H9 (cell line): Measurements from ENCODE around the gene TBXA2R. TPM values are rescaled to one million over a fixed set of nuclear protein-coding genes. Genes with fewer than 3 reads are reported as not detected.

Experiments used
- DNase-seq: peaks from one replicate; pipeline ENCODE4 v3.0.0-alpha.2; 2017
- H2AFZ ChIP-seq: one replicate; pipeline ENCODE4 v1.6.1; 2013; ENCODE audit warnings: mild to moderate bottlenecking, low read length, control low read depth, moderate library complexity
- H2AK5ac ChIP-seq: 2 replicates; pipeline ENCODE4 v1.6.1; 2013; ENCODE audit warnings: low read length, control low read depth, mixed read lengths; ENCODE audit not compliant: insufficient read length
- H2BK120ac ChIP-seq: one replicate; pipeline ENCODE4 v1.6.1; 2013; ENCODE audit warnings: low read depth, mild to moderate bottlenecking, low read length, control low read depth, inconsistent platforms; ENCODE audit not compliant: poor library complexity, severe bottlenecking
- H2BK12ac ChIP-seq: 2 replicates; pipeline ENCODE4 v1.6.1; 2013; ENCODE audit warnings: low read length, control low read depth, mixed read lengths, low read depth; ENCODE audit not compliant: insufficient read length
- H2BK15ac ChIP-seq: 2 replicates; pipeline ENCODE4 v1.6.1; 2013; ENCODE audit warnings: low read depth, low read length, control low read depth
- H2BK20ac ChIP-seq: one replicate; pipeline ENCODE4 v1.6.1; 2013; ENCODE audit warnings: low read depth, mild to moderate bottlenecking, low read length, control low read depth, inconsistent platforms; ENCODE audit not compliant: poor library complexity, severe bottlenecking
- H2BK5ac ChIP-seq: 2 replicates; pipeline ENCODE4 v1.6.1; 2013; ENCODE audit warnings: low read length, control low read depth, mixed read lengths; ENCODE audit not compliant: insufficient read length
- H3K14ac ChIP-seq: 2 replicates; pipeline ENCODE4 v1.6.1; 2013; ENCODE audit warnings: low read length, control low read depth; ENCODE audit not compliant: insufficient read depth
- H3K18ac ChIP-seq: 2 replicates; pipeline ENCODE4 v1.6.1; 2013; ENCODE audit warnings: low read depth, mild to moderate bottlenecking, mixed read lengths, low read length, control low read depth; ENCODE audit not compliant: insufficient read length
- H3K23ac ChIP-seq: 2 replicates; pipeline ENCODE4 v1.6.1; 2013; ENCODE audit warnings: low read length, control low read depth, mixed read lengths, low read depth; ENCODE audit not compliant: insufficient read length
- H3K23me2 ChIP-seq: 2 replicates; pipeline ENCODE4 v1.6.1; 2013; ENCODE audit warnings: low read depth, mild to moderate bottlenecking, mixed read lengths, low read length, control low read depth; ENCODE audit not compliant: insufficient read length, poor library complexity, severe bottlenecking
- H3K27ac ChIP-seq: 2 replicates; pipeline ENCODE4 v1.5.1; 2013; ENCODE audit warnings: low read length, control low read depth, mixed read lengths, low read depth; ENCODE audit not compliant: insufficient read length
- H3K27me3 ChIP-seq: 2 replicates; pipeline ENCODE4 v1.6.1; 2013; ENCODE audit warnings: low read length, control low read depth, inconsistent platforms; ENCODE audit not compliant: insufficient read depth
- H3K4ac ChIP-seq: 2 replicates; pipeline ENCODE4 v1.6.1; 2013; ENCODE audit warnings: low read depth, mild to moderate bottlenecking, control low read depth, inconsistent platforms, low read length, moderate library complexity
- H3K4me1 ChIP-seq: 2 replicates; pipeline ENCODE4 v1.6.1; 2013; ENCODE audit warnings: low read length, control low read depth, inconsistent platforms; ENCODE audit not compliant: insufficient read depth
- H3K4me2 ChIP-seq: 2 replicates; pipeline ENCODE4 v1.6.1; 2013; ENCODE audit warnings: low read length, control low read depth, mixed read lengths; ENCODE audit not compliant: insufficient read length, insufficient read depth
- H3K56ac ChIP-seq: 2 replicates; pipeline ENCODE4 v1.6.1; 2013; ENCODE audit warnings: low read depth, mild to moderate bottlenecking, mixed read lengths, low read length, control low read depth; ENCODE audit not compliant: insufficient read length
- H3K79me1 ChIP-seq: 2 replicates; pipeline ENCODE4 v1.6.1; 2013; ENCODE audit warnings: low read depth, mild to moderate bottlenecking, moderate library complexity, low read length, control low read depth, inconsistent platforms; ENCODE audit not compliant: insufficient read depth, poor library complexity, severe bottlenecking
- H3K79me2 ChIP-seq: 2 replicates; pipeline ENCODE4 v1.6.1; 2013; ENCODE audit warnings: low read length, control low read depth, inconsistent platforms; ENCODE audit not compliant: insufficient read depth
- H3K9ac ChIP-seq: 2 replicates; pipeline ENCODE4 v1.6.1; 2013; ENCODE audit warnings: low read length, control low read depth, mixed read lengths; ENCODE audit not compliant: insufficient read length; ENCODE audit errors: extremely low read depth
- H3K9me3 ChIP-seq: one replicate; pipeline ENCODE4 v1.6.1; 2013; ENCODE audit warnings: low read depth, low read length, inconsistent platforms; ENCODE audit not compliant: control insufficient read depth
- H3T11ph ChIP-seq: one replicate; pipeline ENCODE4 v1.6.1; 2013; ENCODE audit warnings: mild to moderate bottlenecking, low read length, control low read depth, inconsistent platforms
- H4K20me1 ChIP-seq: one replicate; pipeline ENCODE4 v1.6.1; 2013; ENCODE audit not compliant: control insufficient read depth, insufficient read length, insufficient read depth
- H4K5ac ChIP-seq: 2 replicates; pipeline ENCODE4 v1.6.1; 2013; ENCODE audit warnings: low read depth, mild to moderate bottlenecking, mixed read lengths, low read length, control low read depth; ENCODE audit not compliant: insufficient read length
- H4K8ac ChIP-seq: replicated peaks from 2 replicates; pipeline ENCODE4 v1.6.1; 2013; ENCODE audit warnings: low read length, control low read depth, mixed read lengths, low read depth; ENCODE audit not compliant: insufficient read length
- H4K91ac ChIP-seq: 2 replicates; pipeline ENCODE4 v1.6.1; 2013; ENCODE audit warnings: low read depth, mild to moderate bottlenecking, moderate library complexity, mixed read lengths, low read length, control low read depth; ENCODE audit not compliant: insufficient read length
- H3K27ac Mint-ChIP-seq, 3 experiments: 2 replicates in 2 of 3; 3 replicates in 1 of 3; pipeline ENCODE4 v1.8.0; 2020 to 2021; ENCODE audit warnings: mixed read lengths in 3 of 3, mild to moderate bottlenecking in 1 of 3, moderate library complexity in 1 of 3
- H3K27me3 Mint-ChIP-seq: 2 replicates; pipeline ENCODE4 v1.8.0; 2021; ENCODE audit warnings: low read depth, mild to moderate bottlenecking, moderate library complexity, mixed read lengths
- H3K36me3 Mint-ChIP-seq, 3 experiments: 2 replicates in 2 of 3; 3 replicates in 1 of 3; pipeline ENCODE4 v1.8.0; 2020 to 2021; ENCODE audit warnings: low read depth in 3 of 3, mixed read lengths in 3 of 3; ENCODE audit not compliant: insufficient read depth in 1 of 3
- H3K4me1 Mint-ChIP-seq, 2 experiments: 2 replicates each; pipeline ENCODE4 v1.8.0; 2020; ENCODE audit warnings: mixed read lengths in 2 of 2
- H3K4me3 Mint-ChIP-seq, 2 experiments: 2 replicates in 1 of 2; 3 replicates in 1 of 2; pipeline ENCODE4 v1.8.0; 2020 to 2021; ENCODE audit warnings: mild to moderate bottlenecking in 2 of 2, mixed read lengths in 2 of 2, moderate library complexity in 1 of 2
- H3K9me3 Mint-ChIP-seq, 2 experiments: 2 replicates in 1 of 2; 3 replicates in 1 of 2; pipeline ENCODE4 v1.8.0; 2020; ENCODE audit warnings: mild to moderate bottlenecking in 2 of 2, mixed read lengths in 2 of 2, moderate library complexity in 1 of 2
- WGBS: extraction: QIAGEN DNeasy Blood & Tissue Kit; methylation state at CpG from one replicate; pipeline ENCODE4 v1.1.7; 2013; ENCODE audit warnings: missing lambda C conversion rate, low lambda C conversion rate, mixed read lengths; ENCODE audit not compliant: insufficient read length; ENCODE audit errors: extremely low coverage; 5-methylcytosine and 5-hydroxymethylcytosine counted together
- total RNA-seq: library from RNA; stranded (reverse); gene quantifications from 2 replicates; pipeline ENCODE4 v1.2.1, GENCODE V29; 2021
- TF ChIP-seq, protein P1 (sequence below): fragments of 200-600 bp; sonication (generic); conservative IDR thresholded peaks from 3 replicates; pipeline ENCODE4 v1.8.0; 2021; ENCODE audit warnings: antibody characterized with exemption, mild to moderate bottlenecking

Gene TBXA2R
- total RNA-seq, 1 experiment from 2014 or later = 0.63 TPM

DNA sequence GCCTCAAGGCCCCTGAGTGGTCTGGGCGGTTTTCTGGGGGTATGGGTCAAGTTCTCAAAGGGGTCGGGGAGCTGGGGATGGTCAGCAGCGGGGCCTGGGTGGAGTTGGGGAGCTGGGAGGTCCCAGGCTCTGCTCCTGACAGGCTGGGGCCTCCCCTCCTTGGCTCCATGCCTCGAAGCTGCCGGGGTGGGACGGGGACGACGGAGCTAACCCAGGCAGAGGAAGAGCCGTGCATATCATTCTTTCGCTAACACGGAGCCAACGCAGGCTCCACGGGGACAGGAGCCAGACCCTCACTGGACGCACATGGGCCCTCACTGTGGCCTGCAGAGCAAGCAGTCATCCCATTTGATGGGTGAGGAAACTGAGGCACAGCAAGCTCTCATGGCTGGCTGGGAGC lies 45.7 kb upstream of the TBXA2R start:
- no peak for DNase-seq
- no peak overlapping the region for H3K18ac ChIP-seq
- no peak overlapping the region for H3K14ac ChIP-seq
- H4K5ac ChIP-seq = no peak overlapping the region
- Mint-ChIP-seq H3K27ac (no peak overlapping the region), H3K4me3 (no peak overlapping the region), H3K9me3 (no peaks in the 10 kb centered on the region; a peak in 1 of 5 replicates), H3K36me3 (peaks cover 4 to 30% (median 23%) of the 10 kb centered on the region in 3 experiments), H3K4me1 (no peaks in the 10 kb centered on the region), H3K27me3 (no peaks in the 10 kb centered on the region)
- no peak overlapping the region for H2BK20ac ChIP-seq
- H3K27ac ChIP-seq = no peak overlapping the region
- no peaks in the 10 kb centered on the region for H3K4me1 ChIP-seq
- H2BK12ac ChIP-seq = no peak overlapping the region
- no peak overlapping the region for H2BK5ac ChIP-seq
- H2AFZ ChIP-seq = no peak overlapping the region
- H3K79me1 ChIP-seq = no peaks in the 10 kb centered on the region
- H3K27me3 ChIP-seq = no peaks in the 10 kb centered on the region
- peaks cover 3% of the 10 kb centered on the region for H4K20me1 ChIP-seq
- H3K9ac ChIP-seq = no peak overlapping the region
- H2BK120ac ChIP-seq = no peak overlapping the region
- H3K79me2 ChIP-seq = no peaks in the 10 kb centered on the region
- H3K4ac ChIP-seq = no peak overlapping the region
- no peak overlapping the region for H3K4me2 ChIP-seq
- no peak overlapping the region for H3T11ph ChIP-seq
- H3K23ac ChIP-seq = no peak overlapping the region
- TF ChIP-seq, protein P1, sequence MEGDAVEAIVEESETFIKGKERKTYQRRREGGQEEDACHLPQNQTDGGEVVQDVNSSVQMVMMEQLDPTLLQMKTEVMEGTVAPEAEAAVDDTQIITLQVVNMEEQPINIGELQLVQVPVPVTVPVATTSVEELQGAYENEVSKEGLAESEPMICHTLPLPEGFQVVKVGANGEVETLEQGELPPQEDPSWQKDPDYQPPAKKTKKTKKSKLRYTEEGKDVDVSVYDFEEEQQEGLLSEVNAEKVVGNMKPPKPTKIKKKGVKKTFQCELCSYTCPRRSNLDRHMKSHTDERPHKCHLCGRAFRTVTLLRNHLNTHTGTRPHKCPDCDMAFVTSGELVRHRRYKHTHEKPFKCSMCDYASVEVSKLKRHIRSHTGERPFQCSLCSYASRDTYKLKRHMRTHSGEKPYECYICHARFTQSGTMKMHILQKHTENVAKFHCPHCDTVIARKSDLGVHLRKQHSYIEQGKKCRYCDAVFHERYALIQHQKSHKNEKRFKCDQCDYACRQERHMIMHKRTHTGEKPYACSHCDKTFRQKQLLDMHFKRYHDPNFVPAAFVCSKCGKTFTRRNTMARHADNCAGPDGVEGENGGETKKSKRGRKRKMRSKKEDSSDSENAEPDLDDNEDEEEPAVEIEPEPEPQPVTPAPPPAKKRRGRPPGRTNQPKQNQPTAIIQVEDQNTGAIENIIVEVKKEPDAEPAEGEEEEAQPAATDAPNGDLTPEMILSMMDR = no peak
- H4K8ac ChIP-seq = no peak overlapping the region
- no peaks in the 10 kb centered on the region for H3K9me3 ChIP-seq
- no peak overlapping the region for H2AK5ac ChIP-seq
- no peak overlapping the region for H4K91ac ChIP-seq
- no peak overlapping the region for H3K56ac ChIP-seq
- no CpG with 5 or more reads among the region's 14 CpGs for WGBS
- H3K23me2 ChIP-seq = no peaks in the 10 kb centered on the region
- H2BK15ac ChIP-seq = no peak overlapping the region
